BLaER1 (cell line): ENCODE results near the gene KAZN.

Experiments used
- H3K27ac ChIP-seq: shearing (Covaris generic); formaldehyde crosslinking; 2 replicates; pipeline ENCODE4 v1.8.1; 2022
- H3K27me3 ChIP-seq: shearing (Covaris generic); formaldehyde crosslinking; 2 replicates; pipeline ENCODE4 v1.8.1; 2022
- H3K36me3 ChIP-seq: shearing (Covaris generic); formaldehyde crosslinking; 2 replicates; pipeline ENCODE4 v1.8.1; 2022
- H3K4me1 ChIP-seq: shearing (Covaris generic); formaldehyde crosslinking; 2 replicates; pipeline ENCODE4 v1.8.1; 2022
- H3K4me2 ChIP-seq: shearing (Covaris generic); formaldehyde crosslinking; 2 replicates; pipeline ENCODE4 v1.8.1; 2022
- H3K4me3 ChIP-seq: shearing (Covaris generic); formaldehyde crosslinking; 2 replicates; pipeline ENCODE4 v1.8.1; 2022
- H3K9ac ChIP-seq: shearing (Covaris generic); formaldehyde crosslinking; 2 replicates; pipeline ENCODE4 v1.8.1; 2022
- H3K9me3 ChIP-seq: shearing (Covaris generic); formaldehyde crosslinking; 2 replicates; pipeline ENCODE4 v1.8.1; 2022
- H4K20me1 ChIP-seq: shearing (Covaris generic); formaldehyde crosslinking; 2 replicates; pipeline ENCODE4 v1.8.1; 2022
- Cebpa-rat ChIP-seq: shearing (Covaris generic); IDR thresholded peaks from 2 replicates; pipeline ENCODE4 v1.8.1; 2022

KAZN gene

DNA sequence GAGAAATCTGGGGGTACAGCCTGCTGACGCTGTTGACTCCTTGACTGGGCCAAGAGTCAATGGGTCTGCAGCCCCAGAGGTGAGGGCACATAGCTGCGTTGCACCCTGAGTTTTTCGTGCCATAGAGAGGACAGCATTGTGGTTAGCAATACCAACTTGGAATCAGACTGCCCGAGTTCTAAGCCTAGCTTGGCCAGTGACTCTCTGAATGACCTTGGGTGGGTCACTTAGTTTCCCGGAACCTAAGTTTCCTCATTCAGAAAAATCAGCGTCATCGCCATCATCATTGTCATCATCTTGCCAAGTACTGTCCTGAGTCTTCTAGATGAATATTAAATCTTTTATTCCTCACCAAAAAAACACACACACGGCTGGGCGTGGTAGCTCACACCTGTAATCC lies 403.8 kb downstream of the KAZN start:
- Histone ChIP-seq H3K9ac (no peak overlapping the region), H3K4me3 (no peak overlapping the region), H3K9me3 (no peaks in the 10 kb centered on the region), H3K27me3 (no peaks in the 10 kb centered on the region), H4K20me1 (peaks cover 78% of the 10 kb centered on the region), H3K27ac (no peak overlapping the region), H3K36me3 (no peaks in the 10 kb centered on the region; the same call in 1 of the 2 replicates), H3K4me1 (peaks cover 36% of the 10 kb centered on the region), H3K4me2 (no peak overlapping the region)
- no peak for TF ChIP-seq Cebpa-rat

DNA sequence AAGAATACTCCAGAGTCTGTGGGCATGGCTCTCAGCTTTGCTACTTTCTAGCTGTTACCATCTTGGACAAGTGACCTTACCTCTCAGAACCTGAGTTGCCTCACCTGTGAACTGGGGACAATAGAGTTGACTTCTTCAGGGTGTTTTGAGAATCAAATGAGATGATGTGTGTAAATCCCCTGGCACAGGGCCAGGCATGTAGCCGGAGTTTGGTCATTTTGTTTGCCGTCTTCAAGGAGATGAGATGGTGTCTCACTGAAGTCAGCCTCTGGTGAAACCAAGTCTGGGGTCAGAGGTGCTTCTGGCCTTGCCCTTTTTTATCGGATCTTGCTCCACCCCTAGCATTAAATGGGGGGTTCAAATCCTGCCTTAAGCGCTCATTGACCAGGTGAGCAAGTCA lies 405.9 kb downstream of the KAZN start:
- peaks cover 85% of the 10 kb centered on the region for H4K20me1 ChIP-seq
- no peak for TF ChIP-seq Cebpa-rat
- no peak overlapping the region for H3K4me3 ChIP-seq
- H3K9me3 ChIP-seq: no peaks in the 10 kb centered on the region
- H3K36me3 ChIP-seq: peaks cover 5% of the 10 kb centered on the region; the same call in 1 of the 2 replicates
- H3K27ac ChIP-seq: no peak overlapping the region
- H3K4me2 ChIP-seq: no peak overlapping the region
- peaks cover 47% of the 10 kb centered on the region for H3K4me1 ChIP-seq
- H3K27me3 ChIP-seq: no peaks in the 10 kb centered on the region
- no peak overlapping the region for H3K9ac ChIP-seq

DNA sequence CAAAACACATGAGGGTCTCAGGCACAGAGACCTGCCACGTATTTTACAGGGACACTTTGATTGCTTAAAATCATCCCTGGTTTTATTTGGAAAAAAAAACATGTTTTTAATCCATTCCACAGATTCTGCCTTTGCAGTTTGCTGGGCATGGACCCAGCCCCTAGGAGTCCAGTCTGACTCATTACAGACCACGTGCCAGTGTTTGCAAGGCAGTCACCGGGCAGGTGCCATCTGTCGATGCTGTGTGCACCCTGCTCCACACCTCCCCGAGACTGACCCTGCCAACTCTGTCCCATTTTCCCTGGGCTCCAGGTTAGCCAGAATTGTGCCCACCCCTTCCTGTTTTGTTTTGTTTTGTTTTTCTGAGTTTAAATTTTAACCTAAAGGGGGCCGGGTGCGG lies 406.6 kb downstream of the KAZN start:
- peaks cover 80% of the 10 kb centered on the region for H4K20me1 ChIP-seq
- H3K27ac ChIP-seq: no peak overlapping the region
- H3K4me3 ChIP-seq: no peak overlapping the region
- peaks cover 6% of the 10 kb centered on the region; the same call in 1 of the 2 replicates for H3K36me3 ChIP-seq
- 0 out of 2 replicates have a peak overlapping the region, but pooled peaks have one; percentile 14 for H3K9ac ChIP-seq
- no peaks in the 10 kb centered on the region for H3K9me3 ChIP-seq
- TF ChIP-seq Cebpa-rat: no peak
- H3K4me2 ChIP-seq: peak overlapping the region; percentile 64
- no peaks in the 10 kb centered on the region for H3K27me3 ChIP-seq
- peaks cover 47% of the 10 kb centered on the region for H3K4me1 ChIP-seq

DNA sequence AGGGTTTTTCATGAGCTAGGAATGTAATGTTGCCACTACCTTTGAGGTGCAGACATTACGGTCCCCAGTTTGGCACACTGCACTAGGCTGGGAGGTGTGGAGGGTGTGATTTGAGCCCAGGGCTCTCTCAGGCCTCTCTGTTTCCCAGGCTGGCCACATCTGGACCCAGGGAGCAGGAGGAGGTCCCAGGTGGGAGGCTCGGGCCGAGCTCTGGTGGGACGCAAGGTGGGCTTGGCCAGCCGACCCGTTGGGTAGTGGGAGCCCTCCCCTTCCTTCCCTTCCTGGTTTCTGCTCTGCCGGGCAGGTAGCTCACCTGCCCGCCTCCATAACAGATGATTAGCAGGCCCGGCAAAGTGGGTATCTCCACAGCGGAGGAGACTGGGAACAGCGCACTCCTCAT lies 408.9 kb downstream of the KAZN start:
- no peak overlapping the region for H3K9ac ChIP-seq
- no peak overlapping the region for H3K27ac ChIP-seq
- H3K4me3 ChIP-seq: no peak overlapping the region
- H3K27me3 ChIP-seq: no peaks in the 10 kb centered on the region
- no peak for TF ChIP-seq Cebpa-rat
- no peak overlapping the region for H3K4me2 ChIP-seq
- peaks cover 76% of the 10 kb centered on the region for H4K20me1 ChIP-seq
- H3K4me1 ChIP-seq: peaks cover 39% of the 10 kb centered on the region
- peaks cover 6% of the 10 kb centered on the region; the same call in 1 of the 2 replicates for H3K36me3 ChIP-seq
- H3K9me3 ChIP-seq: no peaks in the 10 kb centered on the region

DNA sequence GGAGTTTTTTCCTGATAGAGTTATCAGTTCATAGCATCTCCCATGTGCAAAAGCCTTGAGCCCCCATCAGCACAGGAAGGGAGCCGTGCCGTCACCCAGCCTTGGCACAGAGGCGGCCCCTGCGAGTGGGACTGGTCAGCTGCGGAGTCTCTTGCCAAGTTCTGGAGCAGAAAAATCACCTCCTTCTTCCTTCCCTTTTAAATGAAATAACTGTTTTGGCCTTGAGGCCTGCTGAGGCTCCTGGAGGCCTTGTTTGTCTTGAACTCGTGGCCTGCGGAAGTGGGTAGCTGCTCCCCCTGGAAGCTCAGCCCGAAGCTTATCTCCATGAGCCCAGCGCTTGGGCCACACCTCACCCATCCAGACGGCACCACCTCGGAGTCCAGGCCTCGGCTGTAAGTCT lies 409.4 kb downstream of the KAZN start:
- Histone ChIP-seq H4K20me1 (peaks cover 77% of the 10 kb centered on the region), H3K4me1 (peaks cover 39% of the 10 kb centered on the region), H3K4me3 (no peak overlapping the region), H3K4me2 (no peak overlapping the region), H3K27me3 (no peaks in the 10 kb centered on the region), H3K36me3 (peaks cover 6% of the 10 kb centered on the region; the same call in 1 of the 2 replicates), H3K9ac (no peak overlapping the region), H3K27ac (no peak overlapping the region), H3K9me3 (no peaks in the 10 kb centered on the region)
- TF ChIP-seq Cebpa-rat: no peak

DNA sequence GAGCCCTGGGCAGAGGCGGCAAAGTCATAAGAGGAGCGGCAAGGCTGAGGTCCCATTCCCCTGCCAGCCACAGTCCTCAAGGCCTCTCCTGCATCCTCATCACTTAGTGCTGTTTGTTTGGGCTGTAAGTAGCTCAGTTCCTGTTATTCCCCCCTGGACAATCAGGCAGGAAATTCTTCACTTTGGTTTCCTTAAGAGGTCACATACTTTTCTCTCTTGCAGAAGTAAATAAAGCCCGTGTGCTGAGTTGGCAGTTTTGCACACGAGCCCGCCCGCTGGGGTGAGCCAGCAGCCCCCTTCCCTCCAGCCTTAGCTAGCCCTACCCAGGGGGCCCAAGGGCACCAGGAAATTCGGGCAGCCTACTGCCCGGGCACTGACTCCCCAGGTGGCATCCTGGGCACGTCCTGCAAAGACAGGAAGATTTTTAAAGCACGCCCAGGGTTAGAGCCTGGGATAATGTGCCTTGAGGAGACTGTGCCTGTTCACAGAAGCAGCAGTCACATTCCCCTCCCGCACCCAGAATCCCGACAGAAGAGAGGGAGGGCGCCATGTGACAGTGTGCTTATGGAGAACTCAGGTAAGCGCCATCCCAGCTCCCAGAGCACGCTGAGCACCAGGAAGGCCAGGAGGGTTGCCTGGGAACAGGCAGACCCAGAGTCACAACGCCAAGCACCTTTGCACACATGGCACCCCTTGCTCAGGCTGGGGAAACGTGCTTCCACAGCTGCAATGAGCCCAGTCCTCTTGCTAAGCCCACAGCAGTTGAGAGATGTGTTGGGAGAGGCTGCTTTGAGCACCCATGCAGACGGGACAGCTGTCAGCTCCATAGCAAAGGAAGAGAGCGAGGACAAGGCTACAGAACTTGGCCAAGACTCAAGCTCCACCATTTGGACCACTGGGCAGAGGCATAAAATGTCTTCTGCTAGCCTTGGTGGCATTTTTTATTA lies 410.6 kb downstream of the KAZN start:
- H4K20me1 ChIP-seq: peaks cover 76% of the 10 kb centered on the region
- H3K36me3 ChIP-seq: peaks cover 6% of the 10 kb centered on the region; the same call in 1 of the 2 replicates
- H3K4me3 ChIP-seq: no peak overlapping the region
- H3K9ac ChIP-seq: no peak overlapping the region; the same call in 1 of the 2 replicates
- TF ChIP-seq Cebpa-rat: no peak
- peaks cover 39% of the 10 kb centered on the region for H3K4me1 ChIP-seq
- no peak overlapping the region for H3K27ac ChIP-seq
- H3K4me2 ChIP-seq: peak overlapping the region; percentile 47
- no peaks in the 10 kb centered on the region for H3K27me3 ChIP-seq
- no peaks in the 10 kb centered on the region for H3K9me3 ChIP-seq

DNA sequence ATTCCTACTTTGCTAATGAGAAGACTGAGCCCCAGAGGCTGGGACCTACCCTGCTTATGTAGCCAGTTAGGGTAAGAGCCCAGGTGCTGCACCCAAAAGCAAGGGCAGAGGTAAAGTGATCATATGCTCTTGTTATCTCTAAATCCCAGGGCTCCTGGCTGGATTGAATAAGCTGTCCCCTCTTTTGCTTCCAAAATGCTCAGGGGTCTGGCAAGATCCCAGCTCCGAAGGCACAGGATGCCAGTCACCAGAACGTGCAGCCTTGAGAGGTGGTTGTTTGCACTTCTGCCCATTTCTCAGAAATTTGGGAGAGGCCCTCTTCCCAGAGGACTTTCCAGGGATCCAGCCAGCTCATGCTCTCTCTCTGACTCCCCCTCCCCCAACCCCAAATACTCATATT lies 412.7 kb downstream of the KAZN start:
- no peak for TF ChIP-seq Cebpa-rat
- H4K20me1 ChIP-seq: peaks cover 72% of the 10 kb centered on the region
- no peak overlapping the region for H3K4me2 ChIP-seq
- no peaks in the 10 kb centered on the region for H3K9me3 ChIP-seq
- no peak overlapping the region for H3K9ac ChIP-seq
- no peaks in the 10 kb centered on the region for H3K27me3 ChIP-seq
- peaks cover 6% of the 10 kb centered on the region; the same call in 1 of the 2 replicates for H3K36me3 ChIP-seq
- peaks cover 27% of the 10 kb centered on the region for H3K4me1 ChIP-seq
- H3K27ac ChIP-seq: no peak overlapping the region
- no peak overlapping the region for H3K4me3 ChIP-seq

DNA sequence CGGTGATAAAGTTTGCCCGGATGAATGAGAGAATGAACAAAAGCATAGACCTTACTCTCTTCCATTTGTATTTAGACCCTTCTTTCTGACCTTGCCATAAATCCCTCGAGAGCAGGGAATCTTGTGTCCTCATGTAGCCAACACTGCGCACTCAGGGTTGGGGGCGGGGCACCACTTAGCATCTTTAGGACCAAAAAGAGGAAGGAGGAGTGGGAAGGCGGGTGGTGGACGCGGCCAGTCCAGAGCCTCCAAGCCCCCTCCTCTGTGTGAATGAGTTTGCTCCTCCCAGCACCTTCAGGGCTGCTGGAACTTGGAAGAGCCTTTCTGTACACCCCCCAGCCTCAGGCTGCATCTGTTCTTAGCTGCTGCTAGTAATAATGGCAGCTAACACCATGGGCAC lies 413.2 kb downstream of the KAZN start:
- peaks cover 30% of the 10 kb centered on the region for H3K4me1 ChIP-seq
- no peak overlapping the region for H3K9ac ChIP-seq
- TF ChIP-seq Cebpa-rat: no peak
- H3K4me2 ChIP-seq: no peak overlapping the region
- no peaks in the 10 kb centered on the region for H3K9me3 ChIP-seq
- peaks cover 6% of the 10 kb centered on the region; the same call in 1 of the 2 replicates for H3K36me3 ChIP-seq
- H4K20me1 ChIP-seq: peaks cover 73% of the 10 kb centered on the region
- no peaks in the 10 kb centered on the region for H3K27me3 ChIP-seq
- H3K27ac ChIP-seq: no peak overlapping the region
- no peak overlapping the region for H3K4me3 ChIP-seq

DNA sequence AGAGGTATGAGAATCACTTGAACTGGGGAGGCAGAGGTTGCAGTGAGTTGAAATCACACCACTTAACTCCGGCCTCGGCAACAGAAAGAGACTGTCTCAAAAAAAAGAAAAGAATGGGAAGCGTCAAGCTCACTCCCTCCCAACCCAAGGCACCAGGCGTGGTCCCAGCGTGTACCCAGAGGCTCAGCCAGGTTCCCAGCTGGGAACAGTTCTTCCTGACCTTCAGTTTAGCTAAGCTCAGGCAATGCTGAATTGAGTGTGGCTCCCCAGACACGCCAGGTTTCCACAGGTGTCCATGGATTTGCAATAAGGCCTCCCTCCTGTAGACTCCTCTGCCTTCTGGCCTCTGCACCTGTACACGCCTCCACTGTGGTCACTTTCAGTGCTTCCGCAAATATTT lies 414.3 kb downstream of the KAZN start:
- H3K27ac ChIP-seq: no peak overlapping the region
- H4K20me1 ChIP-seq: peaks cover 69% of the 10 kb centered on the region
- peaks cover 23% of the 10 kb centered on the region for H3K4me1 ChIP-seq
- no peaks in the 10 kb centered on the region for H3K27me3 ChIP-seq
- H3K9me3 ChIP-seq: no peaks in the 10 kb centered on the region
- no peak overlapping the region for H3K9ac ChIP-seq
- no peak overlapping the region for H3K4me3 ChIP-seq
- H3K36me3 ChIP-seq: peaks cover 6% of the 10 kb centered on the region; the same call in 1 of the 2 replicates
- TF ChIP-seq Cebpa-rat: no peak
- no peak overlapping the region for H3K4me2 ChIP-seq

DNA sequence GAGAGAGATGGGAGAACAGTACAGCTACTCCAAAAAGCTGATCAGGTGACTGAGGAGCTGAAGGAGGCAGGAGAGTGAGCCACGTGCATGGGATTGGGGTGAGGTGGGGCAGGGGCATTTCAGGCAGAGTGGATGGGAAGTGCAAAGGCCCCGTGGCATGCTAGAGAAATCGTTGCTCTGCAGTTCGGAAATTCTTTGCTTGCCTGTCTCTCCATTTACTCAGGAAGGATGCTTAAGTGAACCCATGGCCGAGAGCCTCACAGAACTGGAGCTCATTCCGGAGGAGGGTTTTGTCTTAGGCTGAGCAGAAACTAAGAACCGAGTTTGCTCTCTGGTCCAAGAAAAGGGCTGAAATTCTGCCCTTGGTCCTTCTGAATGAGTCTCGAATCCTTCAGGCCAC lies 415.3 kb downstream of the KAZN start:
- H3K36me3 ChIP-seq: peaks cover 6% of the 10 kb centered on the region; the same call in 1 of the 2 replicates
- no peak overlapping the region for H3K9ac ChIP-seq
- H3K9me3 ChIP-seq: no peaks in the 10 kb centered on the region
- no peak overlapping the region for H3K4me3 ChIP-seq
- H4K20me1 ChIP-seq: peaks cover 67% of the 10 kb centered on the region
- peaks cover 13% of the 10 kb centered on the region for H3K4me1 ChIP-seq
- no peak for TF ChIP-seq Cebpa-rat
- H3K27me3 ChIP-seq: no peaks in the 10 kb centered on the region
- H3K27ac ChIP-seq: no peak overlapping the region
- H3K4me2 ChIP-seq: no peak overlapping the region
